KMS-11 (cell line): Measurements from ENCODE around the gene NADSYN1.
"Not testable (repeated sequence)": the region's sequence is repeated elsewhere in the genome, so short reads cannot be mapped to it uniquely, and the experiment has no call there.

Experiments
- H2AFZ ChIP-seq: fragments of 200-600 bp; sonication (generic); 2 replicates; pipeline ENCODE4 v1.6.1; 2016; ENCODE audit warnings: antibody characterized with exemption, mixed run types, low read depth
- H3K27ac ChIP-seq: fragments of 200-600 bp; sonication (generic); 2 replicates; pipeline ENCODE4 v1.6.1; 2016; ENCODE audit warnings: mild to moderate bottlenecking, mixed run types
- H3K27me3 ChIP-seq: fragments of 200-600 bp; sonication (generic); 2 replicates; pipeline ENCODE4 v1.6.1; 2017; ENCODE audit warnings: mild to moderate bottlenecking, low read depth, mixed run types, moderate library complexity; ENCODE audit not compliant: insufficient read depth
- H3K36me3 ChIP-seq: fragments of 200-600 bp; sonication (generic); 2 replicates; pipeline ENCODE4 v1.6.1; 2017; ENCODE audit warnings: mild to moderate bottlenecking, mixed run types; ENCODE audit not compliant: insufficient read depth
- H3K4me1 ChIP-seq: fragments of 200-600 bp; sonication (generic); 2 replicates; pipeline ENCODE4 v1.6.1; 2016; ENCODE audit warnings: mild to moderate bottlenecking, low read depth, mixed run types; ENCODE audit not compliant: poor library complexity, severe bottlenecking
- H3K4me2 ChIP-seq: fragments of 200-600 bp; sonication (generic); 2 replicates; pipeline ENCODE4 v1.7.0; 2016; ENCODE audit warnings: mild to moderate bottlenecking, mixed run types
- H3K4me3 ChIP-seq: fragments of 200-600 bp; sonication (generic); IDR thresholded peaks from 2 replicates; pipeline ENCODE4 v1.6.1; 2017; ENCODE audit warnings: low read depth, low read length, mixed read lengths; ENCODE audit not compliant: insufficient read depth
- H3K79me2 ChIP-seq: fragments of 200-600 bp; sonication (generic); 2 replicates; pipeline ENCODE4 v1.6.1; 2016; ENCODE audit warnings: low read depth, mixed run types; ENCODE audit not compliant: insufficient read depth
- H3K9ac ChIP-seq: fragments of 200-600 bp; sonication (generic); 2 replicates; pipeline ENCODE4 v1.6.1; 2016; ENCODE audit warnings: mild to moderate bottlenecking, mixed run types
- H4K20me1 ChIP-seq: fragments of 200-600 bp; sonication (generic); 2 replicates; pipeline ENCODE4 v1.6.1; 2016; ENCODE audit warnings: mild to moderate bottlenecking, mixed run types; ENCODE audit not compliant: insufficient read depth
- CTCF ChIP-seq: fragments of 200-600 bp; sonication (generic); conservative IDR thresholded peaks from 2 replicates; pipeline ENCODE4 v1.6.1; 2017; ENCODE audit warnings: low read depth, mild to moderate bottlenecking, antibody characterized with exemption, low read length, moderate library complexity, mixed read lengths

NADSYN1 gene

GRCh38 chr11:71420455-71421241 is 32.4 kb upstream of the NADSYN1 start:
- H3K36me3 ChIP-seq, result no peaks in the 10 kb centered on the region

GRCh38 chr11:71421392-71421950 is 31.5 kb upstream of the NADSYN1 start:
- Histone ChIP-seq H3K79me2 (no peaks in the 10 kb centered on the region), H3K27ac (no peak overlapping the region), H3K27me3 (no peaks in the 10 kb centered on the region), H3K4me1 (peaks cover 5% of the 10 kb centered on the region), H3K4me3 (no peak overlapping the region), H3K4me2 (no peak overlapping the region), H3K9ac (no peak overlapping the region), H2AFZ (no peak overlapping the region), H4K20me1 (no peaks in the 10 kb centered on the region), H3K36me3 (no peaks in the 10 kb centered on the region)
- no peak for TF ChIP-seq CTCF

More at GRCh38 chr11:71420455-71421241, 32.4 kb upstream of the NADSYN1 start:
- no peak overlapping the region for H3K9ac ChIP-seq
- H3K79me2 ChIP-seq, result no peaks in the 10 kb centered on the region
- H3K4me3 ChIP-seq, result no peak overlapping the region
- no peaks in the 10 kb centered on the region for H4K20me1 ChIP-seq
- no peaks in the 10 kb centered on the region for H3K27me3 ChIP-seq
- peak; percentile 69 for TF ChIP-seq CTCF
- no peak overlapping the region for H2AFZ ChIP-seq
- no peak overlapping the region for H3K4me2 ChIP-seq
- H3K27ac ChIP-seq, result no peak overlapping the region
- peaks cover 5% of the 10 kb centered on the region for H3K4me1 ChIP-seq

GRCh38 chr11:71422318-71422717 is 30.7 kb upstream of the NADSYN1 start:
- H3K27me3 ChIP-seq, H3K9ac ChIP-seq, H3K27ac ChIP-seq, H4K20me1 ChIP-seq, H3K4me1 ChIP-seq, H2AFZ ChIP-seq, H3K79me2 ChIP-seq, H3K4me2 ChIP-seq, H3K4me3 ChIP-seq, H3K36me3 ChIP-seq: not testable (repeated sequence)

- Histone ChIP-seq H3K4me1 (peaks cover 5% of the 10 kb centered on the region), H3K79me2 (no peaks in the 10 kb centered on the region), H3K9ac (no peak overlapping the region), H3K4me2 (no peak overlapping the region), H3K36me3 (no peaks in the 10 kb centered on the region), H3K4me3 (no peak overlapping the region), H2AFZ (no peak overlapping the region), H3K27me3 (no peaks in the 10 kb centered on the region), H3K27ac (no peak overlapping the region), H4K20me1 (no peaks in the 10 kb centered on the region)
- no peak for TF ChIP-seq CTCF
Measured at GRCh38 chr11:71423181-71423790, 29.7 kb upstream of the NADSYN1 start.

- H3K27ac ChIP-seq, result no peak overlapping the region
- no peak overlapping the region for H2AFZ ChIP-seq
- no peak overlapping the region for H3K4me3 ChIP-seq
- no peaks in the 10 kb centered on the region for H4K20me1 ChIP-seq
- no peaks in the 10 kb centered on the region for H3K36me3 ChIP-seq
- TF ChIP-seq CTCF, result no peak
- no peaks in the 10 kb centered on the region for H3K4me1 ChIP-seq
- no peak overlapping the region for H3K4me2 ChIP-seq
- no peaks in the 10 kb centered on the region for H3K27me3 ChIP-seq
- no peak overlapping the region for H3K9ac ChIP-seq
- H3K79me2 ChIP-seq, result no peaks in the 10 kb centered on the region
Measured at GRCh38 chr11:71425409-71425808, 27.6 kb upstream of the NADSYN1 start.
